Dermis microvascular lymphatic vessel endothelial cell (primary cell): ENCODE measurements around the gene MAS1L. TPM values are rescaled to one million over a fixed set of nuclear protein-coding genes. Genes with fewer than 3 reads are reported as not detected.

Experiments used
- DNase-seq, 2 donors: peaks; one replicate each; pipeline versions ENCODE4 v3.0.0 to v3.0.0-alpha.2; 2010; ENCODE audit warnings: low read depth in 2 of 2
- total RNA-seq: library from RNA; depleted of rRNA; stranded (reverse); fragments of >200 nt; gene quantifications from 2 replicates; pipeline ENCODE4 v1.2.1, GENCODE V29; 2014

Gene MAS1L
- total RNA-seq, result not detected in 2 replicates

GRCh38 chr6:29487660-29488059 is at the start of gene MAS1L:
Gene MAS1L (minus strand): TSS chr6:29487956. CDS start chr6:29487902, 54 bp downstream.
- DNase-seq, result no peak

- DNase-seq, result no peak
These were observed 44.7 kb upstream of the MAS1L start for GRCh38 chr6:29532320-29532951.

GRCh38 chr6:29531668-29532067 is 43.9 kb upstream of the MAS1L start:
- no peak for DNase-seq

GRCh38 chr6:29530671-29531310 is 43.0 kb upstream of the MAS1L start:
- no peak for DNase-seq

- DNase-seq, result no peak
These were observed 42.2 kb upstream of the MAS1L start for GRCh38 chr6:29529956-29530355.

GRCh38 chr6:29528988-29529560 is 41.3 kb upstream of the MAS1L start:
- DNase-seq, result no peak

GRCh38 chr6:29528300-29528931 is 40.7 kb upstream of the MAS1L start:
- DNase-seq, result no peak

GRCh38 chr6:29527564-29527963 is 39.8 kb upstream of the MAS1L start:
- no peak for DNase-seq

- DNase-seq, result no peak
These were observed 39.4 kb upstream of the MAS1L start for GRCh38 chr6:29527126-29527525.

GRCh38 chr6:29525311-29525639 is 37.5 kb upstream of the MAS1L start:
- DNase-seq, result no peak

- no peak for DNase-seq
These were observed 36.9 kb upstream of the MAS1L start for GRCh38 chr6:29524444-29525310.

GRCh38 chr6:29524044-29524443 is 36.3 kb upstream of the MAS1L start:
- no peak for DNase-seq

GRCh38 chr6:29522227-29522626 is 34.5 kb upstream of the MAS1L start:
- DNase-seq, result no peak

GRCh38 chr6:29521006-29521680 is 33.4 kb upstream of the MAS1L start:
- no peak for DNase-seq

GRCh38 chr6:29520232-29520631 is 32.5 kb upstream of the MAS1L start:
- no peak for DNase-seq

GRCh38 chr6:29519291-29520010 is 31.7 kb upstream of the MAS1L start:
- no peak for DNase-seq

GRCh38 chr6:29517728-29518440 is 30.1 kb upstream of the MAS1L start:
- no peak for DNase-seq

GRCh38 chr6:29517245-29517644 is 29.5 kb upstream of the MAS1L start:
- DNase-seq, result no peak

GRCh38 chr6:29516108-29516507 is 28.4 kb upstream of the MAS1L start:
- DNase-seq, result no peak

GRCh38 chr6:29510746-29511300 is 23.1 kb upstream of the MAS1L start:
- DNase-seq, result no peak
